Muscle of leg (tissue), 11 donors: ENCODE measurements around the gene PFKFB3. TPM values are rescaled to one million over a fixed set of nuclear protein-coding genes. Genes with fewer than 3 reads are reported as not detected.

ENCODE experiments used
- DNase-seq: peaks from one replicate; pipeline ENCODE4 v3.0.0; 2013
- H3K27ac ChIP-seq: one replicate; pipeline ENCODE4 v1.5.1; 2013; ENCODE audit warnings: mild to moderate bottlenecking, low read length, control low read depth
- H3K27me3 ChIP-seq: one replicate; pipeline ENCODE4 v1.6.1; 2013; ENCODE audit warnings: low read length; ENCODE audit not compliant: control insufficient read depth, insufficient read depth
- H3K36me3 ChIP-seq: one replicate; pipeline ENCODE4 v1.6.1; 2013; ENCODE audit warnings: low read length; ENCODE audit not compliant: control insufficient read depth, insufficient read depth
- H3K4me1 ChIP-seq: one replicate; pipeline ENCODE4 v1.6.1; 2013; ENCODE audit warnings: low read length; ENCODE audit not compliant: control insufficient read depth, insufficient read depth
- H3K4me3 ChIP-seq: one replicate; pipeline ENCODE4 v1.5.1; 2013; ENCODE audit warnings: low read length, control low read depth
- H3K9me3 ChIP-seq: replicated peaks from 2 replicates; pipeline ENCODE4 v1.6.1; 2013; ENCODE audit warnings: low read depth, low read length; ENCODE audit not compliant: control insufficient read depth
- WGBS: methylation state at CpG from one replicate; pipeline ENCODE4 v1.1.5; 2013; ENCODE audit warnings: missing lambda C conversion rate; ENCODE audit not compliant: insufficient coverage; 5-methylcytosine and 5-hydroxymethylcytosine counted together
- polyA plus RNA-seq, 8 donors: library from polyadenylated mRNA; unstranded; fragments of 120-200 nt; gene quantifications; one replicate each; pipeline versions ENCODE4 v1.2.1 to v1.2.3, GENCODE V29; 2013; ENCODE audit warnings: inconsistent platforms in 1 of 8, low replicate concordance in 1 of 8; ENCODE audit not compliant: insufficient read length in 8 of 8, insufficient read depth in 1 of 8
- total RNA-seq: library from RNA; stranded (reverse); fragments of 120-200 nt; gene quantifications from one replicate; pipeline ENCODE4 v1.2.4, GENCODE V29; 2013

PFKFB3 gene
- total and polyA plus RNA-seq, 9 donors, result 10.5 to 16.5 (median 12.7) TPM

DNA sequence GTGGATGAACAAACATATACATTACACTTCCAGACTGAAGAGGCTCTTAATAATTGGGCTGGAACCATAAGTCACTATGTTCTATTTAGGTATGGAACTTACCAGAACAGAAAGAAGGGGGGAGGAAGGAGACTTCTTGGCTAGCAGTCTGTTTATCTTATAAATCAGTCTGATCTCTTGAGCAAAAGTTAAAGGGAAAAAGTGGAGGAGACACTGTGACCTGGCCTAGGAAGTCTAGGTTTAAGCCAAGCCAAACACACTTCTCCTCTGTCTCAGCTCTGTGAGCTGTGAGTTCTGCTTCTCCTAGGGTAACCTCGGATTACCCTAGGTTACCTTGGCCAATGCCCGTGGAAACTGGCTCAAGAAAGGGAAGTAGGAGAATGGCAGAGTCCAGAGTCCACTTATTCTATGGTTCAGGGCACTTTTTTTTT, 95.2 kb downstream of the PFKFB3 start:
- Histone ChIP-seq H3K4me1 (peaks cover 12% of the 10 kb centered on the region), H3K36me3 (no peaks in the 10 kb centered on the region), H3K27me3 (no peaks in the 10 kb centered on the region), H3K9me3 (no peaks in the 10 kb centered on the region), H3K27ac (no peak overlapping the region), H3K4me3 (no peak overlapping the region)
- 76% methylated on average over 2 of the region's 2 CpGs for WGBS
- peak; percentile 23 for DNase-seq

DNA sequence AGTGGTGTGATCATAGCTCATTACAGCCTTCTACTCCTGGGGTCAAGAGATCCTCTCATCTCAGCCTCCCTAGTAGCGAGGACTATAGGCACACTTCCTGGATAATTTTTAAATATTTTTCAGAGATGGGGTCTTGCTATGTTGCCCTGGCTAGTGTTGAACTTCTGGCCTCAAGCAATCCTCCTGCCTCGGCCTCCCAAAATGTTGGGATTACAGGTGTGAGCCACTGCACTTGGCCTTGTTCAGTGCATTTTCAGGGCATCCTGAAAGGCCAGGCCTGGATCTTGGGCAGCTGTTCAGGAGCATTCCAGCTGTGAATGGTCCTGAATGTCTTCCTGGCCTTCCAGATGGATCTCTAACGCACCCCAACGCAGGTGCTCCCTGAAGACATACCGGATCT, 95.7 kb downstream of the PFKFB3 start:
- Histone ChIP-seq H3K27ac (no peak overlapping the region), H3K4me1 (peaks cover 12% of the 10 kb centered on the region), H3K36me3 (no peaks in the 10 kb centered on the region), H3K9me3 (no peaks in the 10 kb centered on the region), H3K27me3 (no peaks in the 10 kb centered on the region), H3K4me3 (no peak overlapping the region)
- 100% methylated on average over 1 of the region's 5 CpGs for whole genome bisulfite sequencing
- DNase-seq, result no peak

DNA sequence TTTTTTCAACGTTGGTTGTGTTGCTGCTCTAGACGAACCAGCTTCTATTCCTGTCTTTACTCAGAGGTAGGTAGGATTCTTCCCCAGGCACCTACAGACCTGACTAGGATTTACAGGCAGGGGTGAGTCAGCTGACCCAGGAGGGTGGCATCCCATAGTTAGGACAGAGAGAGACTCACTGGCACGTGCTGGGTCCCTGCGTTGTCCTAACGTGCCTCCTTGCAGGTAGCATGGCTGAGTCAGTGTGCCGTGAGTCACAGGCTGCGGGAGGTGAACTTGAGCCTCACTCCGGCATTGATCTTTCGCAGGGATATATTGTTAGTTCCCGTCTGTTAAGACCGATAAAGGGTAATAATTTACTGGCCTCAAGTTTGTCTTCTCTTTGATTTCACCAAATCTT, 96.5 kb downstream of the PFKFB3 start:
- Histone ChIP-seq H3K27me3 (no peaks in the 10 kb centered on the region), H3K4me1 (peaks cover 12% of the 10 kb centered on the region), H3K9me3 (no peaks in the 10 kb centered on the region), H3K27ac (no peak overlapping the region), H3K36me3 (no peaks in the 10 kb centered on the region), H3K4me3 (no peak overlapping the region)
- 89% methylated on average over 9 of the region's 11 CpGs for WGBS
- no peak for DNase-seq

DNA sequence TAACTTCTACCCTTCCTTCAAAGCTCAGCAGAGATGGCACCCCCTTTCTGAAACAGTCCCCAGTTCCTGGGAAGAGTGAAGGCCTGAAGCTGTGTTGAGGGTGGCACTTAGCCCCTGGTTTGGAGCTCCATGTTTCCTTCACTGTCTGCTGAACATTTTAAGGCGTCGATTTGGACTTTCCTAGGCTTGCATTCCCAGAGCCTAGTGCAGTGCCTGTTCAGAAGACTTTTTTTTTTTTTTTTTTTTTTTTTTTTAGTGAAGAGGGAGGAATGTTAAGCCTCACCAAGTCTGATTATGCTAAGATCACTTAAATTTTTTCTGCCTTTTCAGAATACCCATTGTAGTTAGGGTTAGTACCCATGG, 97.0 kb downstream of the PFKFB3 start:
- Histone ChIP-seq H3K27me3 (no peaks in the 10 kb centered on the region), H3K27ac (no peak overlapping the region), H3K9me3 (no peaks in the 10 kb centered on the region), H3K4me3 (no peak overlapping the region), H3K4me1 (peaks cover 12% of the 10 kb centered on the region), H3K36me3 (no peaks in the 10 kb centered on the region)
- DNase-seq, result no peak
- no CpG with 5 or more reads among the region's 2 CpGs for WGBS

DNA sequence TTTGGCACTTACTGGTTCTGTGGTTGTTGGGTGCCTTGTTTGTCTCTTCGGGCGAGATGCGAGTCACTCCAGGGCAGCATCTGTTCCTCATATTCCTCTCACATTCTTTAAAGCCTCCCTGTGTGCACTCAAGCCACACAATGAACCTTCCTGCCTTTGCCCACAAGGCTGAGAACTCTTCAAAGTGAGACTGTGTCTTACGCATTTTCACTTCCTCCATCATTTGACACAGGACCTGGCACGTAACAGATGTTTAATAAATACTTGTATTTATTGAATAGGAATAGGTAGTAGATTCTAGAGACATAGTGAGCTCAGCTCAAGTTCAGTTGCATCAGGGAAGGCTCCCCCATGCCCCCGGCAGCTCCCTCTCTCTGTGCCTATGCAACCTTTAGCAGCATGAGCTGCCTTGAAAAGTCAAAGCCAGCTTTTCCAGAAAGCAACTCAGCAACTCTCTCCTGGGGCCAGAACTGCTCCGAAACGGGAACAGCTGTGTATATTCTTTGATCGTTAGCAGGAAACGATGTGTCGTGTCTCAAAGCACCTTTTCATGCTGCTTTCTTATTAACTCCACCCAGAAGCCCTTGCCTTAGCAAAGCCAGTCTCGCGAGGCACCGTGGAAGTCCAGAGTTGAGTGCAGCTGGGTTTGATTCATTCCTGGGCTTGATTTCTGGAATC, 97.5 kb downstream of the PFKFB3 start:
- peak; percentile 84 for DNase-seq

DNA sequence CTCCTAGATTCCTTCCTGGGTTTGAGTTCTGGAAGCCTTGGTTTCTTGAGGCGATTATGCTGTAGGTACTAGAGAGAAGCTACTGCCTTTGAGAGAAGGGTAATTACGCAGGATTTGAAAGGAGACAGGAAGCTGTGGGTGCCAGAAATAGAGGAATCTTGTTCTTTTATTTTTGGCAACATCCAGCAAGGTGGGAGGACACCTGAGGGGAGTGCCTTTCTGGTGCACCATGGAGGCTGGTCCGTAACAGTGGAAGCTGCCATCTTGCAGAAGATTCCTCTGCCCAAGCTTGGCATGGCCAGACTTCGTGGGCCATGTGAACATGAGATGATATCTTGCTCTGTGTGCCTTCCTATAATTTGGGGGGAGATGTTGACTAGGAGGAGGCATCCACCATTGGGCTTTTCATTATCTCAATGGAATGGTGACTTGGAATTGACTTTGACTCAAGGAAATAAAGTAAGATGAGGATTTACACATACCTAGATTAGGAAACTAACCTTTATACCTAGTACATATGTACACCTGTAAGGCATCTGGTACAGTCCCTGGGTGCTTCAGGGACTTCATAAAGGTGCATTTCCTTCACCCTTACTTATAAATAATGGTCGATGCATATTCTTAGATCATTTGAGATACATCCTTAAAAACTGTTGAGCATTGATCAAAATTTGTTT, 98.2 kb downstream of the PFKFB3 start:
- DNase-seq, result no peak
- no peaks in the 10 kb centered on the region for H3K36me3 ChIP-seq
- H3K4me1 ChIP-seq, result peaks cover 12% of the 10 kb centered on the region
- WGBS, result 63% methylated on average over 4 of the region's 5 CpGs
- H3K9me3 ChIP-seq, result no peaks in the 10 kb centered on the region
- peak overlapping the region; percentile 29 for H3K27ac ChIP-seq
- H3K4me3 ChIP-seq, result no peak overlapping the region
- no peaks in the 10 kb centered on the region for H3K27me3 ChIP-seq

More for the DNA sequence above, 97.5 kb downstream of the PFKFB3 start:
- 0% methylated on average over 8 of the region's 14 CpGs for WGBS
- Histone ChIP-seq H3K36me3 (no peaks in the 10 kb centered on the region), H3K9me3 (no peaks in the 10 kb centered on the region), H3K4me1 (peaks cover 12% of the 10 kb centered on the region), H3K4me3 (no peak overlapping the region), H3K27me3 (no peaks in the 10 kb centered on the region), H3K27ac (peak overlapping the region; percentile 43)

DNA sequence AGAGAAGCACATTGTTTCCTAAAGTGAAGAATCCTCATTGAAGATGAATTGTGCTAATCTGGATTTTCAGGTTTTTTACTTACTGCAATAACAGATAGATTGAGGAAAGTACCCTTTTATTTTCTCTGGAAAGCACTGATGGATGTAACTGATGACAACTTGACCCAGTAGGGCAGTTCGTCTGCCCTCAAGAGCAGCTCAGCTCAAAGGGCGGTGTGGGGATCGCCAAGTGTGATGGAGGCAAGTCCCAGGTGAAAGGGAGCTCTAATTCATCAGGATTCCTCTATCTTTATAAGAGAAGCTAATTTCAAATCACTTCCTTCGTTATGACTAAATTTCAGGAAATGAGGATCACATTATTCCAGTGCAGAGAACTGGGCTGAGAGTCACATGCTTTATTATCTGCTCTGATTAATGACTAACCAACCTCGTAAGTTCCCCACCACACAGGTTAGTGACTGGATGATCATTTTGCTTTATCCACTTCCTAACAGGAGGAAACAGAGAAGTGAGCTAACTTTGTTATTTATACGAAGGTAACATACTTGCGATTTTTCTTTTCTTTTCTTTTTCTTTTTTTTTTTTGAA, 98.8 kb downstream of the PFKFB3 start:
- Histone ChIP-seq H3K27ac (no peak overlapping the region), H3K4me1 (peaks cover 12% of the 10 kb centered on the region), H3K9me3 (no peaks in the 10 kb centered on the region), H3K27me3 (no peaks in the 10 kb centered on the region), H3K36me3 (no peaks in the 10 kb centered on the region), H3K4me3 (no peak overlapping the region)
- no peak for DNase-seq
- WGBS, result 83% methylated on average over 1 of the region's 7 CpGs

Other genes starting within 250 kb of the PFKFB3 start
- gene IL15RA, start 225.4 kb upstream of the PFKFB3 start, total RNA-seq, result 1.5 TPM
- 1 to 10 TPM in 7 of 8 donors, under 1 TPM in 1; 0.96 to 4.9 (median 1.7) TPM for gene IL15RA, start 225.4 kb upstream of the PFKFB3 start, polyA plus RNA-seq
- gene IL2RA, start 140.6 kb upstream of the PFKFB3 start, total RNA-seq, result not detected
- gene IL2RA, start 140.6 kb upstream of the PFKFB3 start, polyA plus RNA-seq, result under 1 TPM in 4 of 8 donors, not detected in 4; 0.05 to 0.24 (median 0.10) TPM
- gene RBM17, start 113.9 kb upstream of the PFKFB3 start, total RNA-seq, result 39.2 TPM
- 100 to 1,000 TPM in 3 of 8 donors, 10 to 100 TPM in 5; 84.3 to 112 (median 95.4) TPM for gene RBM17, start 113.9 kb upstream of the PFKFB3 start, polyA plus RNA-seq